Psoas muscle (tissue), 8 donors: ENCODE data around the gene GTF2IRD1. TPM values are rescaled to one million over a fixed set of nuclear protein-coding genes. Genes with fewer than 3 reads are reported as not detected.
A peak's percentile ranks its signal among the peaks of the same experiment; 100 is the strongest.
"Not testable (repeated sequence)": the region's sequence is repeated elsewhere in the genome, so short reads cannot be mapped to it uniquely, and the experiment has no call there.

ENCODE experiments used
- ATAC-seq, 4 donors: fragments of 200-7000 bp; cut with Tn5 transposase; one replicate each; pipeline ENCODE4 v1.9.1; 2020; ENCODE audit warnings: moderate library complexity in 3 of 4, mild to moderate bottlenecking in 2 of 4
- DNase-seq, 2 donors: peaks; one replicate each; pipeline ENCODE4 v3.0.0-alpha.2; 2020
- H3K27ac ChIP-seq: fragments of 200-600 bp; one replicate; pipeline ENCODE4 v1.8.0; 2022
- H3K27me3 ChIP-seq, 3 donors: fragments of 200-600 bp in 1 of 3; one replicate each; pipeline versions ENCODE4 v1.6.1 to v1.8.0; 2013 to 2022; ENCODE audit warnings: low read length in 2 of 3, mild to moderate bottlenecking in 2 of 3, moderate library complexity in 1 of 3; ENCODE audit not compliant: insufficient read depth in 3 of 3
- H3K36me3 ChIP-seq, 2 donors: fragments of 200-600 bp in 1 of 2; one replicate each; pipeline versions ENCODE4 v1.6.1 to v1.8.0; 2013 to 2022; ENCODE audit warnings: low read depth in 1 of 2, mild to moderate bottlenecking in 1 of 2, moderate library complexity in 1 of 2; ENCODE audit not compliant: insufficient read depth in 1 of 2
- H3K4me1 ChIP-seq: fragments of 200-600 bp; one replicate; pipeline ENCODE4 v1.8.0; 2022
- H3K4me3 ChIP-seq: fragments of 200-600 bp; one replicate; pipeline ENCODE4 v1.8.0; 2022; ENCODE audit warnings: mild to moderate bottlenecking
- H3K9me3 ChIP-seq: fragments of 200-600 bp; one replicate; pipeline ENCODE4 v1.8.0; 2022
- WGBS, 3 donors: extraction: QIAGEN DNeasy Blood & Tissue Kit; methylation state at CpG; one replicate each; pipeline versions ENCODE4 v1.1.6 to v1.1.7; 2013; 5-methylcytosine and 5-hydroxymethylcytosine counted together
- intact Hi-C, 2 donors: fragments of 100-400 bp; cut with DNase I; formaldehyde crosslinking; loops; one replicate each; pipeline versions ENCODE4 v1.11.0 to v1.14.2; 2022
- polyA plus RNA-seq, 3 donors: library from polyadenylated mRNA; stranded (reverse); fragments of 200-250 nt; gene quantifications; one replicate each; pipeline ENCODE4 v1.2.3, GENCODE V29; 2013
- total RNA-seq, 4 donors: library from RNA; stranded (reverse); fragmentation: NEBNext Ultra II Directional in 2 of 4; extraction: Animal tissue kit (Norgen Biotek cat#: 25700) in 2 of 4; gene quantifications; one replicate each; pipeline versions ENCODE4 v1.2.1 to v1.2.4, GENCODE V29; 2021 to 2023
- TF ChIP-seq, protein P1 (sequence below): fragments of 200-600 bp; IDR thresholded peaks from one replicate; pipeline ENCODE4 v1.8.0; 2022; ENCODE audit warnings: antibody characterized with exemption
- donor health status: healthy with polysubstance abuse.
- donor health status: DM: no; HTN: no; CAD: no; lungs with moderate emphysema.
- donor health status: Bipolar disorder and iron deficiency.
- donor health status: healthy.
- donor health status: DM: yes; HTN: yes; CAD: no.
- donor health status: DM: no; HTN: no; CAD: no.
- donor health status: DM: no; HTN: no; CAD: no.
- donor health status: DM: yes; HTN: yes; CAD: no.

The GTF2IRD1 gene
- total and polyA plus RNA-seq, 7 donors = 40.5 to 149 (median 61.7) TPM

DNA sequence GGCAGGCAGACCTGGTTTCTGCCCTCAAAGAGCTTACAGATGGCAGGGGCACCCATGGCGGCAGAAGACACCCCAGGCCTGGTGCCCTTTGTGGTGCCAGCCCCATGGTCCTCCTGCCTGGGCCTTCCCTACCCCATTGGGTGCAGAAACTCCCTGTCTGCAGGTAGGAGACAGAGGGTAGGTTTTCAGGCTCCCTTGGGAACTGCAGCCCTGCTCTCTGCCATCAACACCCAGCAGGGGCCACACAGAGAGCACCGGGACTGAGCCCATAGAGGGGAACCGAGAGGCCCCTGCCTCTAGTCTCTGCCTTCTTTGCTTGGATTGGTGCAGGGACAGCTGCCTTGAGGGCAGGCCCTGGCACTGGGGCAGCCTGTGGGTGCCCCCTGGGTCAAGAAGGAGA lies 52.6 kb downstream of the GTF2IRD1 start:
- WGBS, 3 donors = 87 to 88% (median 88%) methylated on average over 3 of the region's 3 CpGs
- no peak for ATAC-seq
- intact Hi-C loops = no loop called here
- peaks cover 11% of the 10 kb centered on the region for H3K4me1 ChIP-seq
- no peak overlapping the region for H3K4me3 ChIP-seq
- TF ChIP-seq, protein P1, sequence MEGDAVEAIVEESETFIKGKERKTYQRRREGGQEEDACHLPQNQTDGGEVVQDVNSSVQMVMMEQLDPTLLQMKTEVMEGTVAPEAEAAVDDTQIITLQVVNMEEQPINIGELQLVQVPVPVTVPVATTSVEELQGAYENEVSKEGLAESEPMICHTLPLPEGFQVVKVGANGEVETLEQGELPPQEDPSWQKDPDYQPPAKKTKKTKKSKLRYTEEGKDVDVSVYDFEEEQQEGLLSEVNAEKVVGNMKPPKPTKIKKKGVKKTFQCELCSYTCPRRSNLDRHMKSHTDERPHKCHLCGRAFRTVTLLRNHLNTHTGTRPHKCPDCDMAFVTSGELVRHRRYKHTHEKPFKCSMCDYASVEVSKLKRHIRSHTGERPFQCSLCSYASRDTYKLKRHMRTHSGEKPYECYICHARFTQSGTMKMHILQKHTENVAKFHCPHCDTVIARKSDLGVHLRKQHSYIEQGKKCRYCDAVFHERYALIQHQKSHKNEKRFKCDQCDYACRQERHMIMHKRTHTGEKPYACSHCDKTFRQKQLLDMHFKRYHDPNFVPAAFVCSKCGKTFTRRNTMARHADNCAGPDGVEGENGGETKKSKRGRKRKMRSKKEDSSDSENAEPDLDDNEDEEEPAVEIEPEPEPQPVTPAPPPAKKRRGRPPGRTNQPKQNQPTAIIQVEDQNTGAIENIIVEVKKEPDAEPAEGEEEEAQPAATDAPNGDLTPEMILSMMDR = no peak
- peaks cover 0 to 31% of the 10 kb centered on the region in 2 donors for H3K36me3 ChIP-seq
- no peaks in the 10 kb centered on the region for H3K27me3 ChIP-seq
- H3K9me3 ChIP-seq = no peaks in the 10 kb centered on the region
- peak overlapping the region; percentile 23 for H3K27ac ChIP-seq
- no peak for DNase-seq

DNA sequence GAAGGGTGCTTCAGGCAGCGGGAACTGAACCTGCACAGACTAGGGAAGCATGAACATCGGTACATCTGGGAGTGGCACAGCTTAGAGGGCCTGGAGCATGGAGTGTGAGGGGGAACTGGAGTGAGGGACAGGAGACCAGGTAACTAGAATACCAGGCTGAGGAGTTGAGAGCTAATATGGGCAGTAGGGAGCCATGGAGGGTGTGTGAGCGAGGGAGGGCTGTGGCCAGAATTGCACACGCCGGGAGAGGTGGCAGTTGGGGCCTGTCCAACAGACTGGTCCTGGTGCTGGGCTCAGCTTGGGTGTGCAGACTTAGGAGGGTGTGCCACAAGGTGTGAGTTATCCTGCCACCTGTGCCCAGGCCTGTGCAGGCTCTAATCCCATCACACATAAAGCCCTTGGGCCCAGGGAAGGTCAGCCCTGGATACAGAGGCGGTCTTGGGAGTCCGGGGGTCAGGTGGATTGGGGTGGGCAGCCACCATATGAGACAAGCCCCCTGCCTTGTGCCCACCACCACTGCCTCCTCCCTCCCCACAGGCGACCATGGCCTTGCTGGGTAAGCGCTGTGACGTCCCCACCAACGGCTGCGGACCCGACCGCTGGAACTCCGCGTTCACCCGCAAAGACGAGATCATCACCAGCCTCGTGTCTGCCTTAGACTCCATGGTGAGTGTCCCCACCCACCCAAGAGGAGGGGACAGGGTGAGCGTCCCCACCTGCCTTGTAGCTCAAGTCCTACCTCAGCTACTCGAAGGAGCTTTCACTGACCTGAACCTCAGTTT lies 54.0 kb downstream of the GTF2IRD1 start:
- Histone ChIP-seq H3K27me3 (no peaks in the 10 kb centered on the region), H3K9me3 (no peaks in the 10 kb centered on the region), H3K4me3 (no peak overlapping the region), H3K4me1 (no peaks in the 10 kb centered on the region), H3K36me3 (peaks cover 0 to 38% of the 10 kb centered on the region in 2 donors), H3K27ac (no peak overlapping the region)
- intact Hi-C loops = no loop called here
- 93% methylated on average over 20 to 21 of the region's 21 CpGs for WGBS, 3 donors
- no peak for ATAC-seq
- TF ChIP-seq, protein P1 = no peak
- no peak for DNase-seq

DNA sequence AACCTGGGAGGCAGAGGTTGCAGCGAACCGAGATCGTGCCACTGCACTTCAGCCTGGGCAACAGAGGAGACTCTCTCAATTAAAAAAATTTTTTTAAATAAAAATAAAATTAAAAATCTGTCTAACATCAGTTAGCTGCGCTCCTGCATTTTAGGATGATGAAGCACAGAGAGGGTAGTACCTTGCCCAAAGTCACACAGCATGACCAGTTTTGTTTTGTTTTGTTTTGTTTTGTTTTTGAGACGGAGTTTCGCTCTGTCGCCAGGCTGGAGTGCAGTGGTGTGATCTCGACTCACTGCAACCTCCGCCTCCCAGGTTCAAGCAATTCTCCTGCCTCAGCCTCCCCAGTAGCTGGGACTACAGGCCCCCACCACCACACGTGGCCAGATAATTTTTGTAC lies 55.7 kb downstream of the GTF2IRD1 start:
- DNase-seq, intact Hi-C loops: not testable (repeated sequence)

DNA sequence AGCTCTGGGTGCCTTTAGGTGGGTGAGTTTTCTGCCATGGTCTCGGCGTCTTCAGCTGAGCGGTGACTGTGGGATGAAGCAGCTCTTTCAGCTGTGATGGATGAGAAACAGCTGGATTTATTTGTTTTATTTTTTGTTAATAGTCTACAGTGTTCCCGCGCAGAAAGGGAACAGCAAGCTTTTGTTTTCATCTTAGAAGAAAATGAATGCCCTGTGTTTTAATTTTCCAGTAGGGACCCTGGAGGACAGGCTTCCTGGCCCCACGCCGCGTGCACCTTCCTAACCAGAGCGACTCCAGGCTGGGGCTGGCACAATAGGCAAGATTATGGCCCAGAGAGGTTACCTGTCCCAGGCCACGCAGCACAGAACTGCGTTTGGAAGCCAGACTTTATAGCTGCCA lies 57.6 kb downstream of the GTF2IRD1 start:
- TF ChIP-seq, protein P1 = no peak
- peak overlapping the region; percentile 44 for H3K27ac ChIP-seq
- intact Hi-C loops = no loop called here
- H3K4me3 ChIP-seq = no peak overlapping the region
- H3K9me3 ChIP-seq = no peaks in the 10 kb centered on the region
- ATAC-seq = no peak
- peaks cover 0 to 62% of the 10 kb centered on the region in 2 donors for H3K36me3 ChIP-seq
- H3K4me1 ChIP-seq = peaks cover 22% of the 10 kb centered on the region
- 60 to 84% (median 67%) methylated on average over 11 of the region's 11 CpGs for WGBS, 3 donors
- no peaks in the 10 kb centered on the region for H3K27me3 ChIP-seq
- DNase-seq = no peak

More for the DNA sequence above, 55.7 kb downstream of the GTF2IRD1 start:
- H3K9me3 ChIP-seq, ATAC-seq, H3K27me3 ChIP-seq, H3K4me3 ChIP-seq: not testable (repeated sequence)
- H3K36me3 ChIP-seq = peaks cover 0 to 48% of the 10 kb centered on the region in 2 donors
- H3K27ac ChIP-seq = peak overlapping the region; percentile 1
- peaks cover 11% of the 10 kb centered on the region for H3K4me1 ChIP-seq
- 83 to 94% (median 93%) methylated on average over 10 of the region's 10 CpGs for WGBS, 3 donors

DNA sequence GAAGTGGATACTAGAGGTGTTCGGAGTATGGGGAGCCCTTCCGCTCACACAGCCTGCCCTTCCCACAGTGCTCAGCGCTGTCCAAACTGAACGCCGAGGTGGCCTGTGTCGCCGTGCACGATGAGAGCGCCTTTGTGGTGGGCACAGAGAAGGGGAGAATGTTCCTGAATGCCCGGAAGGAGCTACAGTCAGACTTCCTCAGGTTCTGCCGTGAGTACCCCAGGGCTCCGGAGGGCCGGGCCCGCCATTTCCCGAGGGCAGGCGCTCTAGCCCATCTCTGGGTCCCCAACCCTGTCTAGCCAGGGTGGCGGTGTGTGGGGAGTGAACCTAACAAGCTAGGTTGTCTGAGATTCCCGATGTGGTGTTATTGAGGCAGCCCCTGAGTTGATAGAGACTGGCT lies 59.1 kb downstream of the GTF2IRD1 start:
- ATAC-seq (no peak), DNase-seq (no peak)
- Histone ChIP-seq H3K36me3 (peaks cover 0 to 65% of the 10 kb centered on the region in 2 donors), H3K27me3 (no peaks in the 10 kb centered on the region), H3K4me3 (no peak overlapping the region), H3K4me1 (peaks cover 22% of the 10 kb centered on the region), H3K27ac (peak overlapping the region; percentile 94), H3K9me3 (no peaks in the 10 kb centered on the region)
- TF ChIP-seq, protein P1 = no peak
- intact Hi-C loops = no loop called here
- 92% methylated on average over 17 to 18 of the region's 18 CpGs for WGBS, 3 donors
